Activated CD4-positive, alpha-beta T cell treated with anti-CD3 and anti-CD28 coated beads for 36 hours (primary cell): ENCODE data around the gene DCHS1. TPM values are rescaled to one million over a fixed set of nuclear protein-coding genes. Genes with fewer than 3 reads are reported as not detected.

Source experiments
- ATAC-seq: fragments of 200-7000 bp; cut with Tn5 transposase; one replicate; pipeline ENCODE4 v1.10.0; 2021; ENCODE audit warnings: mild to moderate bottlenecking, moderate library complexity
- CTCF ChIA-PET: fragments of 350-600 bp; sonication (Branson Sonifier 250); formaldehyde crosslinking; loops from one replicate; lab custom pipeline; 2021; ENCODE audit warnings: antibody characterized with exemption; lab: Charles Lee
- POLR2A ChIA-PET: fragments of 350-600 bp; sonication (Branson Sonifier 250); formaldehyde crosslinking; loops from one replicate; lab custom pipeline; 2021; ENCODE audit warnings: antibody characterized with exemption, inconsistent platforms; lab: Charles Lee
- DNase-seq: peaks from one replicate; pipeline ENCODE4 v3.0.0-alpha.2; 2020
- H3K27ac Mint-ChIP-seq: one replicate; pipeline ENCODE4 v1.8.0; 2021; ENCODE audit warnings: mixed read lengths
- H3K27me3 Mint-ChIP-seq: one replicate; pipeline ENCODE4 v1.8.0; 2021; ENCODE audit warnings: mixed read lengths
- H3K36me3 Mint-ChIP-seq: one replicate; pipeline ENCODE4 v1.8.0; 2021; ENCODE audit warnings: low read depth, mixed read lengths
- H3K4me1 Mint-ChIP-seq: one replicate; pipeline ENCODE4 v1.8.0; 2021; ENCODE audit warnings: mixed read lengths
- H3K4me3 Mint-ChIP-seq: one replicate; pipeline ENCODE4 v1.8.0; 2021; ENCODE audit warnings: mild to moderate bottlenecking, moderate library complexity, mixed read lengths
- H3K9me3 Mint-ChIP-seq: one replicate; pipeline ENCODE4 v1.8.0; 2021; ENCODE audit warnings: low read depth, mixed read lengths
- intact Hi-C, 2 experiments: fragments of 100-400 bp; cut with DNase I in 1 of 2; cut with micrococcal nuclease in 1 of 2; formaldehyde crosslinking; loops; one replicate each; pipeline versions ENCODE4 v1.14.2 to v1.15.1; 2022 to 2024; cut with DNase I, micrococcal nuclease
- total RNA-seq, 2 experiments: library from RNA; stranded (reverse); gene quantifications; one replicate each; pipeline ENCODE4 v1.2.3, GENCODE V29; 2021

The DCHS1 gene
- total RNA-seq, 2 experiments from 2014 or later = 0.78 to 0.91 TPM

DNA sequence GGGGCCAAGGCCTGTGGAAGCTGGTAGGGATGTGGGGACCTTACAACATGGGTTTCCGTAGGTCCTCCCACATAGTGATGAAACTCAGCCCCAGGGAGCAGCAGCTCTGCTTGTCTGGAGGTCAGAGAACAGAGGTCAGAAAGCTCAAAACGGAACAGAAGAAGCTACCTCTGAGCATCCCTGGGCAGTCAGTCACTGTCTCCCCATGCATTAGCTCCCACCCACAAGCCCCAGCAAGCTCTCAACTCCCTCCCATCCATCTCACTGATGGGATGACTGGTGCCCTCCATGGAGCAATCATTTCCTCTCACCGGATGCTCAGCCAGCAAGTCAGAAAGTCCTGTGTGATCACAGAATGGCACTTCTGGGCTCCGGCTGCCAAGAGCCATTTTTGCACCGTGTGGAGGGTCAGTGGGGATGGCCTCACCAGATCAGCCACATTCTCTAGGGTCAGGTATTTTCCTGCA is 38.3 kb downstream of the DCHS1 start:
- Mint-ChIP-seq H3K27me3 (no peaks in the 10 kb centered on the region), H3K27ac (peak overlapping the region; percentile 18), H3K9me3 (no peaks in the 10 kb centered on the region), H3K36me3 (peaks cover 15% of the 10 kb centered on the region), H3K4me3 (no peak overlapping the region), H3K4me1 (peaks cover 8% of the 10 kb centered on the region)
- CTCF ChIA-PET = interaction anchor here (0.6 to 2.8 kb wide), 6 partner anchors 25 to 238 kb away, joined by 3 to 19 read pairs (median 4); partner anchors contain the start of gene MRPL17
- POLR2A ChIA-PET = interaction anchor here (1.2 kb wide), 1 partner anchor 13 kb away, joined by 4 read pairs; no protein-coding TSS in a partner anchor
- intact Hi-C loops = loop anchor here in 1 of 2 experiments (10.0 kb wide), 1 partner anchor 933 kb away; the partner anchor contains the start of genes TRIM22 and TRIM5
- ATAC-seq (no peak), DNase-seq (no peak)

DNA sequence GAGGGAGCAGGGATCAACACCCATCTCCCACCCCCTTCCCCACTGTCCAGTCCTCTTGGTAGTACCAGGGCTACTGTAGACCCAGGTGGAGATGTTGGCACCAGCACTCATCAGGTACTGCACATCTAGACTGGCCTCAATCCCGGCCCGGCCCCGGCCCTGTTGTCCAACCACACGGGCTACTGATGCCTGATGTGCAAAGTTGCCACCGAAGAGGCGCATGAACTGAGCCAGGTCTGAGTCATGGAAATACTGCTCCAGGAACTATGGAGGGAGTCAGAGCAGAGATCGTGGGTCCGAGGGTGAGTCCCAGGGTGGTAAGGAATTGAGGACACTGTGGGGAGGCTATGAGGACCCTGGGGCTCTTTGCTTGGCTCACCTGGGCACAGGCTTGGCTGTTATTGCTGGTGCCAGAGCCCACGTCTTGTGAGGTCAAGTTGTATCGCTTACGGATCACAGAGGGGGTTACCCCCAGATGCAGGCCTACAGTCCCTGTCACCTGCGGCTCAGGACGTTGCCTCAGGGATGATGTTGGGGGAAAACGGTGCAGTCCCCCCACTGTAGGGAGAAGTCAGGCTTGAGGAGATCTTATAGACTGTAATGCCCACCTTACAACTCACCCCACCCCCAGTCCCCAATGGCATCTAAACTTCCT is 38.9 kb downstream of the DCHS1 start:
- ChIA-PET CTCF (interaction anchor here (0.7 kb wide), 1 partner anchor 344 kb away, joined by 3 read pairs; no protein-coding TSS in a partner anchor), POLR2A (no interaction called here)
- Mint-ChIP-seq H3K9me3 (no peaks in the 10 kb centered on the region), H3K36me3 (peaks cover 15% of the 10 kb centered on the region), H3K4me3 (no peak overlapping the region), H3K4me1 (peaks cover 8% of the 10 kb centered on the region), H3K27ac (peak overlapping the region; percentile 47), H3K27me3 (no peaks in the 10 kb centered on the region)
- no peak for ATAC-seq
- no peak for DNase-seq
- intact Hi-C loops = loop anchor here in 1 of 2 experiments (10.0 kb wide), 1 partner anchor 932 kb away; the partner anchor contains the start of genes TRIM22 and TRIM5

DNA sequence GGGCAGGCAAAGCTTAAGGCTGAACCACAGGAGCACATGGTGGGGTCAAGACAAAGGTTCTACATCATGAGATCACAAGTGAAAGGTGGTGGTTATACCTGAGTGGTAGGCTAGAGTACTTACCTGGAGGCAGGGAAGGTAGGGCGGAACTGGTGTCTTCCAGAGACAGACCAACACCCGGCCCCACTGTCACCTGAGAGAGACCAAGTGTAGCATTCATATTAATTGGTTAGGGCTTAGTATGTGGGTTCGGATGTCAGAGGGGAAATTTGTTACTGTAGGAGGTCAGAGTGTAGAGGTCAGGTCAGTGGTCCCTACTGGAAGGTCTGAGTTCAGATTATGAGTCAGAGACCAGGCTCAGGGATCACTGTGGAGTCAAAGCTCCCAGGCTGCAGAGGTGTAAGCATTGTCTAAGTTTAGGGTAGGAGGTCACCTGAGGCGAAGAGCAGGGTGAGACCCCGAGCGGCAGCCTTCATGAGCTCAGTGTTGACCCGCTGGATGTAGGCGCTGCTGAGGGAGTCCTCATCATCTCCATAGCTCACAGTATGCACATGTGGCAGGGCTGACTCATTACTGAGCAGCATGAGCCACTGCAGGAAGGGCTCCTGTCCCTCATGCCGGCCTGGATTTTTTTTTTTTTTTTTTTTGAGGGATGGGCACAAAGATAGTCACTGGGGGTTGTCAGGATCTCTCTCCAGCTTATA is 39.6 kb downstream of the DCHS1 start:
- H3K9me3 Mint-ChIP-seq = no peaks in the 10 kb centered on the region
- peak overlapping the region; percentile 14 for H3K27ac Mint-ChIP-seq
- POLR2A ChIA-PET = no interaction called here
- H3K27me3 Mint-ChIP-seq = no peaks in the 10 kb centered on the region
- ATAC-seq (no peak), DNase-seq (no peak)
- peaks cover 12% of the 10 kb centered on the region for H3K4me1 Mint-ChIP-seq
- no peak overlapping the region for H3K4me3 Mint-ChIP-seq
- intact Hi-C loops = loop anchor here in 1 of 2 experiments (10.0 kb wide), 1 partner anchor 931 kb away; the partner anchor contains the start of genes TRIM22 and TRIM5
- H3K36me3 Mint-ChIP-seq = peaks cover 21% of the 10 kb centered on the region
- CTCF ChIA-PET = interaction anchor here (0.7 to 1.0 kb wide), 2 partner anchors 14 to 344 kb away, joined by 3 read pairs; no protein-coding TSS in a partner anchor

DNA sequence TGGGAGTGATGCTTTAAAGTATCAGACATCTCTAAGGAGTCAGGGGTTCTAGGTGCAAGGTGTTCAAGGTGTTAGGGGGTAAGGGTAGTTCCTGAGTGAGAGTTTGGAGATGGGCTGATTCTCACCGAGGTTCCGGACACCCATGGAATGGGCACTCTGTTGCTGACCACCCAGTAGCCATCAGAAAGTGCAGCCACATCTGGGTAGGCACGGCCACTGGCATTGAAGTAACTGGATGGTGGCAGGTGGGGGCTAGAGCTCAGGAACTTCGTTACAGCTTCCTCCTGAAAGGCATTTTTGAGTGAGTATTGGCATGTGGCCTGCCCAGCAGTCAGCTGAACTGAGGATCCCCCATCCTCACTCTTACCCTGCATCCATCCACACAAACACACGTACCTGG is 40.6 kb downstream of the DCHS1 start:
- H3K4me3 Mint-ChIP-seq = no peak overlapping the region
- POLR2A ChIA-PET = no interaction called here
- ATAC-seq (no peak), DNase-seq (no peak)
- H3K36me3 Mint-ChIP-seq = peaks cover 30% of the 10 kb centered on the region
- no peaks in the 10 kb centered on the region for H3K27me3 Mint-ChIP-seq
- CTCF ChIA-PET = interaction anchor here (1.0 to 2.9 kb wide), 3 partner anchors 10 to 66 kb away, joined by 3 to 8 read pairs (median 3); no protein-coding TSS in a partner anchor
- peaks cover 22% of the 10 kb centered on the region for H3K4me1 Mint-ChIP-seq
- no peak overlapping the region for H3K27ac Mint-ChIP-seq
- intact Hi-C loops = loop anchor here in 1 of 2 experiments (10.0 kb wide), 1 partner anchor 930 kb away; the partner anchor contains the start of genes TRIM22 and TRIM5
- no peaks in the 10 kb centered on the region for H3K9me3 Mint-ChIP-seq

DNA sequence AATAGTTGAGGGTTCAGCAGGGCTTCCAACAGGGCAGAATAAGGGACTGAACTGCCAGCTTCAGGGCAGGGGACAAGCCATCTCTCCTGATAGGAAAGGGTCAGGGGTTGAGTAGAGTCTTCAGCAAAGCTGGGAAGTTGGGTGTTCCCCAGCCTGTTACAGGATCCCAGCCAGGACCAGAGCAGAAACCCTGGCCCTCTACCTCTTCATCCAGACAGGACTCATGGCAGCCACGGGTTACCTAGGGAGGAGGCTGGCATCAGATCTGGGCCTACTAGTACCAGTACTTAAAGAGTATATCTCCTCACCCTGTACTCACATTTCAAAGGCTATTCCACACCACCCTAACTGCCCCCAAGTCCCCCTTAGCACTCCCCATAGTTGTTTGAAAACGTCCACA is 41.2 kb downstream of the DCHS1 start:
- Mint-ChIP-seq H3K9me3 (no peaks in the 10 kb centered on the region), H3K4me1 (peaks cover 28% of the 10 kb centered on the region), H3K27ac (no peak overlapping the region), H3K36me3 (peaks cover 36% of the 10 kb centered on the region), H3K4me3 (no peak overlapping the region), H3K27me3 (no peaks in the 10 kb centered on the region)
- POLR2A ChIA-PET = no interaction called here
- no peak for ATAC-seq
- DNase-seq = no peak
- CTCF ChIA-PET = interaction anchor here (1.3 to 2.9 kb wide), 2 partner anchors 9 to 67 kb away, joined by 3 to 8 read pairs; no protein-coding TSS in a partner anchor
- intact Hi-C loops = loop anchor here in 1 of 2 experiments (10.0 kb wide), 1 partner anchor 930 kb away; the partner anchor contains the start of genes TRIM22 and TRIM5

DNA sequence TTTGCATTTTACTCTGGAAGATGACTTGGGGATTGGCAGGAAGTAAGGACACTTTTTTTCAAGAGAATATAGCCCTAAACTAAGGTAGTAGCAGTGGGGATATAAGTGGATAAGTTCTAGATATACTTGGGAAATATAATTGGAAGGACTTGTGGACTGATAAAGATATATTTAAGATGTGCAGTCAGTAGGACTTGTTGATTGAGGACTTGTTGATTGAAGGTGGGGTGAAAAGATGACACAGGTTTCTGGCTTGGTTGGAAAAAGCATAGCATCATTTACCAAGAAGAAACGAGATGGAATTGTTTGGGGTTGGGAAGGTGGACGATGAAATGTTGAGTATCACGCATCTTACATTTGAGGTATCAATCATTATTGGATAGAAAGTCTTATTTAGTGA is 42.1 kb downstream of the DCHS1 start:
- no peaks in the 10 kb centered on the region for H3K27me3 Mint-ChIP-seq
- no peak for ATAC-seq
- DNase-seq = no peak
- H3K4me3 Mint-ChIP-seq = no peak overlapping the region
- peaks cover 45% of the 10 kb centered on the region for H3K36me3 Mint-ChIP-seq
- H3K9me3 Mint-ChIP-seq = no peaks in the 10 kb centered on the region
- H3K27ac Mint-ChIP-seq = no peak overlapping the region
- POLR2A ChIA-PET = interaction anchor here (1.2 kb wide), 1 partner anchor 70 kb away, joined by 4 read pairs; the partner anchor contains the start of gene MRPL17
- H3K4me1 Mint-ChIP-seq = peaks cover 37% of the 10 kb centered on the region
- intact Hi-C loops = loop anchor here in 1 of 2 experiments (10.0 kb wide), 1 partner anchor 929 kb away; the partner anchor contains the start of genes TRIM22 and TRIM5
- CTCF ChIA-PET = interaction anchor here (0.7 to 2.9 kb wide), 7 partner anchors 9 to 125 kb away, joined by 3 to 8 read pairs (median 3); no protein-coding TSS in a partner anchor

DNA sequence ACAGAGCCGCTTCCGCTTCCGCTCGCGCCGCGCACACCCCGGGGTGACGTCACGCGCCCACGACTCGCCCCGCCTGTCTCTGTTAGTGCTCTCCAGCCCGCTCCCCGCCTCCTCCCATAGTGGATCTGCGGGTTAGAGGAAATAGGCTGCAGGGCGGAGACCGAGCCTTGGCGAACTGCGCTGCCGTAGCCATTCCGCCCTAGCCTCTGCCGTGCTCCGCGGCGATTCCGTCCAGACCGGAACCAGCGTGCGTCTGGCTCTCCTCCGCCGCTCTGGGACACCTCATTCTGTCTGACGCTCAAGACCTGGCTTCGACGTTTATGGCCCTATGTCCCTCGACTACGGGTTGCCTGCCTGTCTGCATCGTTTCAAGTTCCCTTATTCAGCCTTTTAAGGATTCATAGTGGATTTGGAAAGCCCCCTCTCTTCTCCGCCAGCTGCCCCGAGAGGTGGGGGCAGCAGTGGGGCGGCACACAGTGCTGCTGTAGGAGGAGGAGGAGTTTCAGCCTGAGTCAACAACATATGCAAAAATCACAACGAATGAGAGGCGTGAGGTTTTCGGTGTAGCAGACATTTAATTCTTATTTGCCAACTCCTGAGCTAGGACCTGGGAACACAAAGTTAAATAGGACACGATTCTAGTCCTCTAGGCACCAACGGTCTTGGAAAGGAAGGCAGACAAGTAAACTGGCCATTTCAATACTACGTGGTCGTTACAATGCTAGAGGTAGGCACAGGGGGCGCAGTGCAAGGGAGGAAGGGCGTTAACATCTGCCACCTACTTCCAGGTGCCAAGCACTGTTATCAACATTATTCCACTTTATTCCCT is 43.2 kb downstream of the DCHS1 start, which contains the start of gene TAF10:
TSS of gene TAF10 (minus strand) at position 4 of the 829 bp plus-strand sequence. CDS start 27 bp downstream, outside the sequence.
- Mint-ChIP-seq H3K4me1 (peaks cover 44% of the 10 kb centered on the region), H3K27me3 (no peaks in the 10 kb centered on the region), H3K4me3 (no peak within 1 kb of the TSS), H3K9me3 (no peaks in the 10 kb centered on the region), H3K27ac (peak within 1 kb of the TSS; percentile 93), H3K36me3 (peaks cover 54% of the 10 kb centered on the region)
- peak; percentile 97 for DNase-seq
- intact Hi-C loops = loop anchor here (1.0 to 10.0 kb wide), 6 partner anchors 9 to 928 kb away; partner anchors contain the start of genes ILK (in 2 of the 2), MRPL17 (in 2 of the 2), RRP8 (in 2 of the 2) and APBB1 (in 1 of the 2)
- ChIA-PET CTCF (interaction anchor here (0.5 to 2.9 kb wide), 15 partner anchors 8 to 907 kb away, joined by 3 to 13 read pairs (median 4); partner anchors contain the start of gene MRPL17), POLR2A (interaction anchor here (0.6 to 2.1 kb wide), 5 partner anchors 8 to 131 kb away, joined by 3 to 5 read pairs (median 4); partner anchors contain the start of genes ARFIP2, MRPL17 and TIMM10B)
- peak; percentile 85 for ATAC-seq

DNA sequence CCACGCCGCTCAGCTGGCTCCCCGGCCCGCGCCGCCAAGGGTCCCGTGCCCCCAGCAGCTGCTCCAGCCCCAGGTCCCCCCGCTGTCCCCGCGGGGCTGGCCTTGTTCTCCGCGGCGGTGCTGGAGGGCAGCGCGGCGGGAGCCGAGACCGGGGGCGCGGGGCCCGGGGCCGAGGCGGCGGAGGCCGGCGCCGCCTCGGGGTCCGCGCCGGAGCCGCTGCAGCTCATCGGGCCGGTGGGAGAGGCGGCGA is 43.7 kb downstream of the DCHS1 start:
- ChIA-PET CTCF (interaction anchor here (0.7 to 2.3 kb wide), 8 partner anchors 36 to 906 kb away, joined by 3 to 13 read pairs (median 4); partner anchors contain the start of gene MRPL17), POLR2A (interaction anchor here (0.6 to 2.1 kb wide), 3 partner anchors 9 to 131 kb away, joined by 3 to 5 read pairs (median 5); partner anchors contain the start of genes ARFIP2 and TIMM10B)
- H3K36me3 Mint-ChIP-seq = peaks cover 56% of the 10 kb centered on the region
- DNase-seq = no peak
- intact Hi-C loops = loop anchor here (1.0 to 10.0 kb wide), 6 partner anchors 9 to 927 kb away; partner anchors contain the start of genes ILK (in 2 of the 2), MRPL17 (in 2 of the 2), RRP8 (in 2 of the 2) and APBB1 (in 1 of the 2)
- no peaks in the 10 kb centered on the region for H3K27me3 Mint-ChIP-seq
- no peak overlapping the region for H3K4me3 Mint-ChIP-seq
- ATAC-seq = no peak
- H3K4me1 Mint-ChIP-seq = peaks cover 44% of the 10 kb centered on the region
- no peak overlapping the region for H3K27ac Mint-ChIP-seq
- H3K9me3 Mint-ChIP-seq = no peaks in the 10 kb centered on the region

DNA sequence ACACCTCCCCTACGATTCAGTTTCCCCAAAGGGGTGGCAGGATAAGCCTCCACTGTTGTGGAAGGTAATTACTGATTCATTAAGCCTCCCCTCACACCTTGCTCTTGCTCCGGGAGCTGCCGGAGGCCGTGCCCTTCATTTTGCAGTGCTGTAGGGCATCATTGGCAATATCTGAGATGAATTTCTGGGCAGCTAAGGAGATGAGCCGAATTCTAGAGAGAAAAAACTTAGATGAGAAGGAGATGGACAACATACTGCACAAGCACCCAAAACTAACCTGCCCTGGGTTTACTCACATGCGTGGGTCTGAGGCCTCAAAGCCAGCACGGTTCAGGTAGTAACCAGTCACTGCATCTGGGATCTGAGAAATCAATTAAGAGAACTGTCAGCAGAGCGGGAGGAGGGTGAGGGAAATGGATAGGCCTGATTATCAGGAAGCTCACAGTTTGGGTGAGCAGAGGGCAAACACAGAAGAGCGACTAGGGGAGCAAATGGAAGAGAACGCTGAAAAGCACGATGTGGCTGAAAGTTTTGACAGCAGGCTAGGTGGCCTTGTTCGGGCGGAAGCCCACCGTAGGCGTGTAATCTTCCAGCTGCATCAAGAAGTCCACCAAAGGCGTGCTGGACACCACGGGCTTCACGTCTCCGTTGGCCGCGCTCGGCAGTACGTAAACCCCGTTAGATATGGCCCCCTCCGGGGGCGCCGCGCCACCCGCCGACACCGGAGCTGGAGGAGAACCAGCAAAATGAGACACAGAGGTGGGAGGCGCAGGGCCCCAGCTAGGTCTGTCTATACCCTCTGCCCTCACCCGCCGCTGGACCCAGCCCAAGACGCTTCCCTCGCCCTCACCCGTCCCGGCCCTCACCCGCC is 44.3 kb downstream of the DCHS1 start:
- Mint-ChIP-seq H3K4me1 (peaks cover 42% of the 10 kb centered on the region), H3K27me3 (no peaks in the 10 kb centered on the region), H3K4me3 (no peak overlapping the region), H3K36me3 (peaks cover 55% of the 10 kb centered on the region), H3K9me3 (no peaks in the 10 kb centered on the region), H3K27ac (peak overlapping the region; percentile 93)
- intact Hi-C loops = loop anchor here in 1 of 2 experiments (10.0 kb wide), 1 partner anchor 927 kb away; the partner anchor contains the start of genes TRIM22 and TRIM5
- DNase-seq (peak; percentile 49), ATAC-seq (peak; percentile 3)
- CTCF ChIA-PET = interaction anchor here (0.7 to 2.3 kb wide), 7 partner anchors 36 to 231 kb away, joined by 3 to 13 read pairs (median 4); partner anchors contain the start of gene MRPL17
- POLR2A ChIA-PET = interaction anchor here (0.6 to 2.1 kb wide), 3 partner anchors 8 to 130 kb away, joined by 3 to 5 read pairs (median 5); partner anchors contain the start of genes ARFIP2 and TIMM10B
